ENCODE results near the gene GRIK4. TPM values are rescaled to one million over a fixed set of nuclear protein-coding genes. Genes with fewer than 3 reads are reported as not detected.
"Not testable (repeated sequence)": the region's sequence is repeated elsewhere in the genome, so short reads cannot be mapped to it uniquely, and the experiment has no call there.

Gene GRIK4
- total RNA-seq, 4 donors from 2014 or later, result 0.09 TPM; not detected in 3

DNA sequence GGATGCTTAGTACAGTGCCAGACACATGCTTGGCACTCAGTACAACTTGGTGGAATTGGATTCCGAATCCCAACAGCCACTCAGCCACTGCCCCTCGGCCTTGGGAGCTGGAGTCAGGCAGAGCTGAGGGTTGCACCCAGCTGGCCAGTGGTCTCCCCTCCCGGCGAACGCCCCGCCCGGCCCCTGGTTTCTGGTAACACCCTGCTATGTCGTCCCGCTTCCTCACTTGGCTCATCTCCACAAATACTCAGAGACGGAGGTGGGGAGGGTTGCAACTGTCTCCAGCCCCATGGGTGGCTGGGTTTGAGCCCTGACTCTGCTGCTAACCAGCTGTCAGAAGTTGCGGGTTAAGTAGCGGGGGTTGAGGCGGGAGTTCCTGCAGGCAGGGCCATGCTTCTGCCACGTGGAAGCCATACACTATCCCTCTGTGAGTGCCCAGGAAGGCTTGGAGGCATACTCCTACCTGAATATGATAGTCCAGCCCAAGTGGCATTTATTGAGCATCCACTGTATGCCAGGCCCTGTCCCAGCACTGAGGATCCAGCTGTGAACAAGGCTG, 67.1 kb downstream of the GRIK4 start:
- no peak for TF ChIP-seq CTCF (IDR thresholded peaks at IDR 0.05)
- ATAC-seq (ENCODE audit: low FRiP score) (no peak), DNase-seq (ENCODE audit: low spot score) (no peak)

DNA sequence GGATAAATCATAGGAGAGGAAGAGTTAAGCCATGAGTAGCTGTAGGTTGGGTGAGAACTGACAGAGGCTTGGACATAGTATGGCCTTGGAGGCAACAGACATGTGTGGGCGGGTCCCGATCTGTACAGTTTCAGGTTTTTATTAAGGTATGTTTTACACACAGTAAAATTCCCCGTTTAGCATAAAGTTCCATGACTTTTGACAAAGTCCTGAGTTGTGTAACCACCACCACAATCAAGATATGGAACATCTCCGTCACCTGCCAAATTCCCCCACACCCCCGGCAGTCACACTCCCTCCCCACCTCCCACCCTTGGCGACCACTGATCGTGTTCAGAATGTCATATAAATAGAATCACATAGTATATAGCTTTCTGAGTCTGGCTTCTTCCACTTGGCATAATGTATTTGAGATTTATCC, 68.1 kb downstream of the GRIK4 start:
- DNase-seq (ENCODE audit: low spot score), result no peak
- no peak for TF ChIP-seq CTCF (IDR thresholded peaks at IDR 0.05)
- ATAC-seq (ENCODE audit: low FRiP score), result no peak

DNA sequence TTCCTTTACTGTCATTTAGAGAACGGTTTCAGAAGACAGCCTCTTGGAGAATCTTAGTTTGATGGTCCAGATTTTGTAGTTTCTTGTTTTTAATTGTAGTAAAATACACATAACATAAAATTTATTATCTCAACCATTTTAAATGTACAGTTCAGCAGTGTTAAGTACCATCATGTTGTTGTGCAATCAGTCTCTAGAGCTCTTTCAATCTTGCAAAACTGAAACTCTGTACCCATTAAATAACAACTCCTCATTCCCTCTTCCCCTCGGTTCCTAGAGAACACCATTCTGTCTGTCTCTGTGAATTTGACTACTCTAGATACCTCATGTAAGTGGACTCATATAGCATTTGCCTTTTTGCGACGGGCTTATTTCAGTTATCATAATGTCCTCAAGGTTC, 69.8 kb downstream of the GRIK4 start:
- TF ChIP-seq CTCF (IDR thresholded peaks at IDR 0.05), result no peak
- no peak for ATAC-seq (ENCODE audit: low FRiP score)
- no peak for DNase-seq (ENCODE audit: low spot score)

DNA sequence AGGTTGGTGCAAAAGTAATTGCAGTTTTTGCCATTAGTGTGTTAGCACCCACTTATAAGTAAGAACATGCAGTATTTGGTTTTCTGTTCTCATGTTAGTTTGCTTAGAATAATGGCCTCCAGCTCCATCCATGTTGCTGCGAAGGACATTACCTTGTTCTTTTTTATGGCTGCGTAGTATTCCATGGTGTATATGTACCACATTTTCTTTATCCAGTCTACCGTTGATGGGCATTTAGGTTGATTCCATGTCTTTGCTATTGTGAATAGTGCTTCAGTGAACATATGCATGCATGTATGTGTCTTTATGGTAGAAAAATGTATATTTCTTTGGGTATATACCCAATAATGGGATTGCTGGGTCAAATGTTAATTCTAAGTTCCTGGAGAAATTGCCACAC, 71.0 kb downstream of the GRIK4 start:
- DNase-seq (ENCODE audit: low spot score); ATAC-seq (ENCODE audit: low FRiP score): not testable (repeated sequence)

- no peak for DNase-seq (ENCODE audit: low spot score)
- no peak for ATAC-seq (ENCODE audit: low FRiP score)
- no peak for TF ChIP-seq CTCF (IDR thresholded peaks at IDR 0.05)
Observed at GRCh38 chr11:120586072-120586471, 74.5 kb downstream of the GRIK4 start.

- ATAC-seq (ENCODE audit: low FRiP score), result no peak
- no peak for TF ChIP-seq CTCF (IDR thresholded peaks at IDR 0.05)
- DNase-seq (ENCODE audit: low spot score), result no peak
Observed at GRCh38 chr11:120586728-120587127, 75.2 kb downstream of the GRIK4 start.

GRCh38 chr11:120587299-120587698, 75.8 kb downstream of the GRIK4 start:
- no peak for DNase-seq (ENCODE audit: low spot score)
- no peak for ATAC-seq (ENCODE audit: low FRiP score)
- TF ChIP-seq CTCF (IDR thresholded peaks at IDR 0.05), result no peak

GRCh38 chr11:120589376-120589775, 77.8 kb downstream of the GRIK4 start:
- DNase-seq (ENCODE audit: low spot score) (no peak), ATAC-seq (ENCODE audit: low FRiP score) (no peak)
- no peak for TF ChIP-seq CTCF (IDR thresholded peaks at IDR 0.05)

Measured in omental fat pad (tissue), 4 donors.